HG03575 (cell line): ENCODE data around the gene KIF16B.

Experiments
- ATAC-seq: cut with Tn5 transposase; IDR thresholded peaks from one replicate; pipeline ENCODE4 v1.9.1; 2021; ENCODE audit not compliant: unreplicated experiment, insufficient number of reproducible peaks, low FRiP score; ENCODE audit errors: extremely low read depth

KIF16B gene

GRCh38 chr20:16424780-16425179 is 148.5 kb downstream of the KIF16B start:
- no peak for ATAC-seq

DNA sequence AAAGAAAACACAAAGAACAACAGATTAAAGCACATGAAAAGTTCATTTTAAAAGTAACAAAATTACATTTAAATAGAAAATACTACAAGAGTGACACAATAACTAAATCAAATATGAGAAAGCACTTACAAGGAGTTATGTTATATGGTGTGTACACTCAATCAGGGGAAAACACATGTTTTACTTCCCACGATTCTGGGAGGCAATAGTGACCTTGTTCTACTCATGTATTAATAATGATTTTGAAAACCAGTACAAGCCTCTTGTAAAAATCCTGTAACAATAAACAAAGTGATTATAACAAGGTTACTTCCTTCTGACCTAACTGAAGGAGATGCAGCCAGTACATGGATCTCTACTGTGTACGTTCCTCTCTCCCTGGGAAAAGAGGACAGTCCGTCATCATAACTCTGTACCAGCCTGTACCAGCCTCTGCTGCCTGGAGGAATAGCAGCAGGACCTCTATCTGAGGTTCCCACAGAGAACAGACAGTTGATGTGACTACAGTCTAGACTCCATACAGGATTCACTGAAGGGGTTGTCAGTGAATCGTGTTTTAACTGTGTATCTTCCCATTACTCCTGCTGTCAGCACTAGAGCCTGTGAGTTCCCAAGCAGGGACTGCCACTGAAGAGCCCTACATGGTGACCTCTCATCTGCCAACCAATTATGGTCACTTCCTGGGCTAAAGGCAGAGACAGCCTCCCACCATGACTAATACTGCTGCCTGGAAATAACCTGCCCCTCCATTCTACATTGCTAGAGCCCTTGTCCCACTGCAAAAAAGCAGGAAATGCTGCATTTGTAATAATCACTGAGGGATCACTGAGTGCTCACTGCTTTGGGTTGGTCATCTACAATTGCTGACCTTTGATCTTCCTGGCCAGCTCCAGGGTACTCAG is 149.7 kb downstream of the KIF16B start:
- ATAC-seq: no peak

DNA sequence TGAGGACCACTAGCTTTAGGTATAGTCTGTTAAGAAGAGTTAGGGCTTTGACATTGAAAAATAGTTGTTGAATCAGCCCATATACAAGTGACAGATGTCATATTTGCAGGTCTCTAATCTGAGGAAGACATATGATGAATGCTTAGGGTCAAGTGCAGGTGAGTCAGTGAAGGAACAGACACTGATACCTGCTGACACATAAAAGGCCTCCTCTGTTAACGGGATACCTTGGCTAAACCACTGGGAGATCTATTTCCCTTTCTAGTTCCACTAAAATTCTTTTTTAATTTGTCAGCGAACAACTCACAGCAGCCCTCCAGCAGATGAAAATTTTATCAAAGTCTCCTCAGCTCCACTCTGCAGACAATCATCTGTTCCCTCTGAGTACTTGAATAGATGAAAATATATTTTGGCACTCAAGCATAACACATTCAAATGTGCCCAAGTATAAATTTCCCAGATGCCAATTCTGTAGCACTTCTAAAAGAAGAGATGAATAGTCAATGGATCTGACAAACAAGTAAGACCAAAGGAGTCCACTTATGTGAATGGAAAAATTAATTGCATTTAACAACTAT is 154.0 kb downstream of the KIF16B start:
- no peak for ATAC-seq

- no peak for ATAC-seq
These were observed 154.6 kb downstream of the KIF16B start for GRCh38 chr20:16418616-16419015.

DNA sequence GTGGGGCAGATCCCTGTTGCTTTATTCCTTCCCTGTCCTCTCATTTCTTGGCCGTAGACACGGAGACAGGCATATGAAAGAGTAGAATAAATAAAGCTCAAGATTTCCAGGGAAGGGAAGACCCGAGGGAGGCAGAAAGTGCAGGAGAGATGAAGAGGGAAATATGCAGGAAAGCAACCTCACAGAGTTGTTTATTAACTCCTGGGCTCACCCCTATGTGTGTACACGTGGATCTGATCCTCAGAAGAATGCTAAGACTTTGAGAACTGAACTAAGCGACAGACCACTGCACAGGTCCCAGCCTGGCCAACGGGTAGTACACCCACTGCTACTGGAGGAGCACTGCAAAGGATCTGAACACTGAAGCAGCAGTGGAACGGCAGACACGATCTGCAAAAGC is 156.2 kb downstream of the KIF16B start:
- no peak for ATAC-seq

GRCh38 chr20:16415071-16416053 is 157.9 kb downstream of the KIF16B start:
- ATAC-seq: no peak

DNA sequence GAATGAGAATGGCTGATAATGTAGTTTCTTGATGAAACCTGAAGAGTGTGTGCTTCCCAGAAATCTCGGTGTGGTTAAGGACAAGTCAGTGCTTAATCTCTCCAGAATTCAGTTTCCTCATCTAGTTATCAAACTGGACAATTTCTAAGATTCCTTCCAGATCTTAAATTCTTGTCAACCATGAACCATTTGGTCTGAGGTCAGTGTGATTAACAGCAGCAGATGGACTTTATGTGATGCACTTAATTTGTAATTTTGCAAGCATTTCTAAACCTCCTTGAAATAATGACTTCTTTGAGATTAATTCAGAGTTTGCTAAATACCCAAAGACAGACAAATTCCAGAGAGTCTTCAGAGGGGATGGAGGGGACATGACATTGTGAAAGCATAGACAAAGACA is 160.3 kb downstream of the KIF16B start:
- ATAC-seq: no peak

GRCh38 chr20:16411361-16411760 is 161.9 kb downstream of the KIF16B start:
- no peak for ATAC-seq

DNA sequence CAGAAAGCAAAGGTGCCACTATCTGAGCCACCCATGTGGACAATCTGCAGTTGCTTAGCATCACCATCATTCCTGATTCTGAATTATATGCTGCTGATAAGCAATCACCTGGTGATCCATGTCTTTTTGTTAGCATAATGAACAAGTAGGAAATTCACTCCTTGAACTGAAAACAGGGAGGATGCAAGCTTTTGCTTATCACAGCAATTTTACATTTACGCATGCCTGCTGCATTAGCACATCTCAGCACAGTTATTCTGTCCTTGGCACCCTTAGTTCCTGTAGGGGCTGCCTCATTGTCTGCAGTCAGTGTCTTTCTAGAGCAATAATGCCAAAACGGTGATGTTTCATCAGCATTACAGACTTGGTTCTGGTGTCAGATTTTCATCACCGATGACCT is 162.6 kb downstream of the KIF16B start:
- ATAC-seq: no peak

GRCh38 chr20:16408981-16409380 is 164.3 kb downstream of the KIF16B start:
- no peak for ATAC-seq

DNA sequence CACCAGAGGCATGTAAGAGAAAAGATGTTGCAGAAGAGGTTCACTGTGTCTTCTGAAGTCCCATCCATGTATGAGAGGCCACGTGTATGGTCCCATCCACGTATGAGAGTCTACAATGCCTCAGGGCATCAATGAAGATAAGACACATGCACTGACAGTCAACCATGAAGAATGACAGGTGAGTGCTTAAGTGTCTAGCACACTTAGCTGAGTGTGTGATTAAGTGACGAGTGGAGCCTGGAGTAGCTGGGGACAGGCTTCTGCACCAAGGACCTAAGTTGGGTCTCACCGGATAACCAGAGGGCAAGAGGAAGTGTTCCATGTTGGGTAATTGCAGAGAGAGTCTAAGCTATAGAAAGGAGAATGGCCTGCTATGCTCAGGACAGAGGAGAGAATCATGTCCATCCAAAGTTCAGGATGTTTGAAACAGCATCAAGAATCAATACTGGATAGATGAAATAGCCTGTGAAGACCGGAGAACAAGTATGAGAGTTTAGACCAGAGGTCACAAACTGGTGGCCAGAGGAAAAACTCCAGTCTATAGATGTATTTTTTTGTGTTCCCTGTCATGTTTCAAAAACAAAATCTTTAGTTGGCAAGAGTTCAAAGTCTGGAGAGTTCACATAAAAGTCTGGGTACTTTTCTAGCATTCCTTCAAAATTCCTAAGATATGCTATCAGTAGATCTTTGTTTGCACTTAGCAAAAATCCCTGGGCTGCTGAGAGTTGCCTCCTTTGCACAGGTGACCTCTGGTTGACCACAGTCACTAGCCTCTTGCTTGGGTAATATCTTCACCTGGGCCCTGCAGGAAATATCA is 165.8 kb downstream of the KIF16B start:
- ATAC-seq: no peak

- ATAC-seq: no peak
These were observed 168.0 kb downstream of the KIF16B start for GRCh38 chr20:16405254-16405653.

DNA sequence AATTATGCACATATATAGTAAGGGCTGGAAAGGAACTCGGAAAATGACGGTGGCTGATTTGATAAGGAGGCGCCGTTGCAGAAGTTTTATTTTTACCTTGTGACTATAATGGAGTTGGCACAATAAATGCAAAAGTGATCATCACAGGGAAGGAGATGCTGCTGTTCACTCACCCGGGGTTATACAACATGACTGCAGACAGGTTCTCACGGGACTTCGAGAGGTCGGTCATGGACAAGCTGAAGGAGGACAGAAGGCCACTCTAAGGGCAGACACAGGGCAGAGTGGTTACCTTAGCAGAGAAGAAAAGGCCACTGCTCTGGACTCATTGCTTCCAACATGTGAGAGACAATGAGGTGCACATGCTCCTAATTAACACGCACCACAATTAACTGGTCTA is 168.6 kb downstream of the KIF16B start:
- no peak for ATAC-seq

GRCh38 chr20:16404171-16404570 is 169.1 kb downstream of the KIF16B start:
- ATAC-seq: no peak

DNA sequence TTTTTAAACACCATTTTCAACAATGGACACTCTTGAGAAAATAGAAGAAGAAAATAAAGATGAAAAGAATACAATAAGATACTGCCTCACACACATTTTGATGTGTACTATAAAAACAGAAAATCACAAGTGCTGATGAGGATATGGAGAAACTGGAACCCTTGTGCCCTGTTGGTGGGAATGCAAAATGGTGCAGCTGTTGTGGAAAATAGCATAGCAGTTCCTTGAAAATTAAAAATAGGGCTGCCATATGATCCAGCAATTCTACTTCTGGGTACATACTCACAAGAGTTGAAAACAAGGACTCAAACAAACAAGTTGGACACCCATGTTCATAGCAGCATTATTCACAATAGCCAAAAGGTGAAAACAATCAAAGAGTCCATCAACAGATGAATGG is 173.0 kb downstream of the KIF16B start:
- ATAC-seq: no peak

- no peak for ATAC-seq
These were observed 173.4 kb downstream of the KIF16B start for GRCh38 chr20:16399801-16400200.

DNA sequence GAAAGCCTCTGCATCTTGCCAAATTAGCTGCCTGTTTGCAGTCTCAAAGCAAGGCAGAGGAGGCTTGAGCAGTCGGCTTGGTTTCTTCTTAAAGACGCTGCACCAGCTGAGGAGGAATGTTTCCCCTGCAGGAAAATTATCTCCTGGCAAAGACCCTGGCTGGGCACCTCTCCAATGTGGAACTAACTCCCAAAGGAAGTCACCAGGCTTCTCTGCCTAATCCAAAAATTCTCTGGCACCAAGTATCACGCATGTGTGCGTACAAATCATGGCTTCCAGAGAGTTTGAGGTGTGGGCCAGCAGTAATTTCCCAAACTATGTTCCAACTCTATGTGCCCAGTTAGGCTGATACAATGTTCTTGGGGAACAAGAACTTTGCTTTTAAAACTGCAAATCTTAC is 176.2 kb downstream of the KIF16B start:
- ATAC-seq: no peak

DNA sequence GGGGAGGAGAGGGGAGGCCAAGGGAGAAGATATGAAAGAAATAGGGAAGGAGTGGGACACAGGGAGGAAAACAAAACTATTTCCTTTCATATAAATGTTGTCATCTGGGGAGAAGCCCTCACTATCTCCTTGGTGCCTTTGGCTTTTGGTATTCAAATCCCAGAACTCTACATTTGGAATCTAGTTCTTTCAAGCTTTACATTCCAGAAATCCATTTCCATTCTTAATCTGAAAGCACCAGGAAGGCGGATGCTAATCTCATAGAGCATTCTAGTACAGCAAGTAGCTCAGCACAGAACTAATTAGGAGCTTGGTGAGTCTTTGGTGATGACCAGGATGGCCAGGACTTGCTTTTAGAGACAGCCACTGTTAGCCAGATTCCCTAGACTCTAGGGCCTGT is 177.9 kb downstream of the KIF16B start:
- no peak for ATAC-seq

DNA sequence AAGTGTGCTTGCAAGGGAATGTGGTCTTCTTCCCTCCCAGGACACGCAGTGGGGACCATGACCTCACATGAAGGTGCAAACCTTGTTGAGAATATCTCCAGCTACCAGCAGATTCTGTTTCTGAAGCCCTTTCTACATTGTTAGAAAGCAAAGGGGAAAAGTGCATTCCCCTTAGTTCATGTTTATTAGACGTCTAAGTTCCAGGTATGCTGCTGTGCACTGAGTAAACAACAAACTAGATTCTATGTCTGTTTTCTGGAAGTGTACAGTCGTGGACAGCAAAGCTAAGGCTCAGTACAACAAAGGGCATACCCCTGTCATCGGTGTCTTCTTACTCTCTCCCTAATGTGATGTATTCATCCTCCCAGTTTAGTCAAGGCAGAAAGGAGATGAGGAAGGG is 178.5 kb downstream of the KIF16B start:
- ATAC-seq: no peak
